ENCODE measurements around the gene GTF3C4.

GRCh38 chr9:132656299-132656698 is 14.0 kb upstream of the GTF3C4 start:
- TF ChIP-seq CTCF (IDR thresholded peaks at IDR 0.05; ENCODE audit: low read length), result no peak
- TF ChIP-seq EZH2 (IDR thresholded peaks at IDR 0.05; ENCODE audit: borderline replicate concordance, low read length), result no peak

Measured in OCI-LY1 (cell line).